ENCODE measurements around the gene CHPF2. TPM values are rescaled to one million over a fixed set of nuclear protein-coding genes. Genes with fewer than 3 reads are reported as not detected.

CHPF2 gene
- 7.4 TPM for polyA plus RNA-seq (2013, experiment 1 of 2)
- polyA plus RNA-seq (2013, experiment 2 of 2): 7.9 TPM

GRCh38 chr7:151232091-151232916, at the start of gene CHPF2:
Gene CHPF2, plus strand, starts transcription at chr7:151232483. Its CDS starts 1,529 bp downstream, at chr7:151234012.
- Histone ChIP-seq H3K18ac (ENCODE audit: low read length) (peak within 1 kb of the TSS; percentile 69), H3K79me1 (ENCODE audit: low read length) (peaks cover 18% of the 10 kb centered on the region), H2BK15ac (replicated peaks; ENCODE audit: low read depth) (no peak within 1 kb of the TSS), H3K4ac (ENCODE audit: low read depth, low read length) (peak within 1 kb of the TSS; percentile 76), H3K27me3 (ENCODE audit: insufficient read depth, low read length, poor library complexity) (no peaks in the 10 kb centered on the region), H2AK5ac (ENCODE audit: low read length) (no peak within 1 kb of the TSS), H3K79me2 (ENCODE audit: control insufficient read depth, insufficient read depth, low read length) (peaks cover 14% of the 10 kb centered on the region), H4K5ac (ENCODE audit: low read length) (no peak within 1 kb of the TSS), H2BK120ac (ENCODE audit: low read depth, low read length) (peak within 1 kb of the TSS; percentile 5), H3K9ac (ENCODE audit: low read length) (peak within 1 kb of the TSS; percentile 94), H3K23ac (ENCODE audit: low read length) (peak within 1 kb of the TSS; percentile 74), H4K8ac (ENCODE audit: low read depth, low read length) (no peak within 1 kb of the TSS), H3K36me3 (ENCODE audit: control insufficient read depth, insufficient read depth, low read length) (peaks cover 2% of the 10 kb centered on the region), H3K27ac (ENCODE audit: low read depth, low read length) (peak within 1 kb of the TSS; percentile 18), H3K4me3 (ENCODE audit: low read length) (peak within 1 kb of the TSS; percentile 87), H3K4me2 (ENCODE audit: low read length) (peak within 1 kb of the TSS; percentile 91), H3K56ac (ENCODE audit: low read length) (peak within 1 kb of the TSS; percentile 95), H3K4me1 (ENCODE audit: control insufficient read depth, low read depth, low read length) (peaks cover 3% of the 10 kb centered on the region), H2BK5ac (ENCODE audit: low read length) (no peak within 1 kb of the TSS)
- WGBS (ENCODE audit: extremely low coverage, insufficient coverage, low lambda C conversion rate): no CpG with 5 or more reads among the region's 79 CpGs
- DNase-seq: peak; percentile 84

- no peak overlapping the region for H3K23ac ChIP-seq (ENCODE audit: low read length)
Observed at GRCh38 chr7:151185762-151186639, 46.3 kb upstream of the CHPF2 start.

GRCh38 chr7:151186640-151187408, 45.5 kb upstream of the CHPF2 start, which contains the start of gene ASB10:
Gene ASB10, minus strand, starts transcription at chr7:151187250. Its CDS starts 120 bp downstream, at chr7:151187130.
- Histone ChIP-seq H3K23ac (ENCODE audit: low read length) (no peak within 1 kb of the TSS), H3K18ac (ENCODE audit: low read length) (no peak within 1 kb of the TSS), H3K56ac (ENCODE audit: low read length) (no peak within 1 kb of the TSS), H2BK5ac (ENCODE audit: low read length) (no peak within 1 kb of the TSS), H3K4me1 (ENCODE audit: control insufficient read depth, low read depth, low read length) (no peaks in the 10 kb centered on the region), H4K5ac (ENCODE audit: low read length) (no peak within 1 kb of the TSS), H3K4me3 (ENCODE audit: low read length) (no peak within 1 kb of the TSS), H2BK120ac (ENCODE audit: low read depth, low read length) (no peak within 1 kb of the TSS), H3K27ac (ENCODE audit: low read depth, low read length) (no peak within 1 kb of the TSS), H4K8ac (ENCODE audit: low read depth, low read length) (no peak within 1 kb of the TSS), H3K79me1 (ENCODE audit: low read length) (no peaks in the 10 kb centered on the region), H3K36me3 (ENCODE audit: control insufficient read depth, insufficient read depth, low read length) (no peaks in the 10 kb centered on the region), H3K27me3 (ENCODE audit: insufficient read depth, low read length, poor library complexity) (no peaks in the 10 kb centered on the region), H2AK5ac (ENCODE audit: low read length) (no peak within 1 kb of the TSS), H2BK15ac (replicated peaks; ENCODE audit: low read depth) (no peak within 1 kb of the TSS), H3K4ac (ENCODE audit: low read depth, low read length) (no peak within 1 kb of the TSS), H3K79me2 (ENCODE audit: control insufficient read depth, insufficient read depth, low read length) (no peaks in the 10 kb centered on the region), H3K4me2 (ENCODE audit: low read length) (no peak within 1 kb of the TSS), H3K9ac (ENCODE audit: low read length) (no peak within 1 kb of the TSS)
- WGBS (ENCODE audit: extremely low coverage, insufficient coverage, low lambda C conversion rate): no CpG with 5 or more reads among the region's 22 CpGs
- no peak for DNase-seq

More at GRCh38 chr7:151185762-151186639, 46.3 kb upstream of the CHPF2 start:
- Histone ChIP-seq H3K27me3 (ENCODE audit: insufficient read depth, low read length, poor library complexity) (no peaks in the 10 kb centered on the region), H3K4ac (ENCODE audit: low read depth, low read length) (no peak overlapping the region), H4K8ac (ENCODE audit: low read depth, low read length) (no peak overlapping the region), H3K4me1 (ENCODE audit: control insufficient read depth, low read depth, low read length) (no peaks in the 10 kb centered on the region), H3K4me2 (ENCODE audit: low read length) (no peak overlapping the region), H3K18ac (ENCODE audit: low read length) (no peak overlapping the region), H3K79me2 (ENCODE audit: control insufficient read depth, insufficient read depth, low read length) (no peaks in the 10 kb centered on the region), H3K79me1 (ENCODE audit: low read length) (no peaks in the 10 kb centered on the region), H3K36me3 (ENCODE audit: control insufficient read depth, insufficient read depth, low read length) (no peaks in the 10 kb centered on the region), H3K27ac (ENCODE audit: low read depth, low read length) (no peak overlapping the region), H2AK5ac (ENCODE audit: low read length) (no peak overlapping the region), H2BK5ac (ENCODE audit: low read length) (no peak overlapping the region), H3K9ac (ENCODE audit: low read length) (no peak overlapping the region), H4K5ac (ENCODE audit: low read length) (no peak overlapping the region), H2BK15ac (replicated peaks; ENCODE audit: low read depth) (no peak overlapping the region), H2BK120ac (ENCODE audit: low read depth, low read length) (no peak overlapping the region), H3K4me3 (ENCODE audit: low read length) (no peak overlapping the region), H3K56ac (ENCODE audit: low read length) (no peak overlapping the region)
- DNase-seq: no peak
- WGBS (ENCODE audit: extremely low coverage, insufficient coverage, low lambda C conversion rate): no CpG with 5 or more reads among the region's 16 CpGs

GRCh38 chr7:151187409-151188251, 44.7 kb upstream of the CHPF2 start:
- Histone ChIP-seq H3K23ac (ENCODE audit: low read length) (no peak overlapping the region), H3K18ac (ENCODE audit: low read length) (no peak overlapping the region), H4K8ac (ENCODE audit: low read depth, low read length) (no peak overlapping the region), H3K27me3 (ENCODE audit: insufficient read depth, low read length, poor library complexity) (no peaks in the 10 kb centered on the region), H2BK120ac (ENCODE audit: low read depth, low read length) (no peak overlapping the region), H4K5ac (ENCODE audit: low read length) (no peak overlapping the region), H2BK5ac (ENCODE audit: low read length) (no peak overlapping the region), H3K4me3 (ENCODE audit: low read length) (no peak overlapping the region), H2AK5ac (ENCODE audit: low read length) (no peak overlapping the region), H3K79me2 (ENCODE audit: control insufficient read depth, insufficient read depth, low read length) (no peaks in the 10 kb centered on the region), H3K4me1 (ENCODE audit: control insufficient read depth, low read depth, low read length) (no peaks in the 10 kb centered on the region), H3K27ac (ENCODE audit: low read depth, low read length) (no peak overlapping the region), H3K36me3 (ENCODE audit: control insufficient read depth, insufficient read depth, low read length) (no peaks in the 10 kb centered on the region), H3K79me1 (ENCODE audit: low read length) (no peaks in the 10 kb centered on the region), H3K56ac (ENCODE audit: low read length) (no peak overlapping the region), H2BK15ac (replicated peaks; ENCODE audit: low read depth) (no peak overlapping the region), H3K9ac (ENCODE audit: low read length) (no peak overlapping the region), H3K4ac (ENCODE audit: low read depth, low read length) (no peak overlapping the region), H3K4me2 (ENCODE audit: low read length) (no peak overlapping the region)
- no CpG with 5 or more reads among the region's 22 CpGs for WGBS (ENCODE audit: extremely low coverage, insufficient coverage, low lambda C conversion rate)
- DNase-seq: no peak

GRCh38 chr7:151188252-151188542, 44.1 kb upstream of the CHPF2 start:
- no peak overlapping the region for H2AK5ac ChIP-seq (ENCODE audit: low read length)
- DNase-seq: no peak
- H3K4ac ChIP-seq (ENCODE audit: low read depth, low read length): no peak overlapping the region
- H2BK120ac ChIP-seq (ENCODE audit: low read depth, low read length): no peak overlapping the region
- H3K56ac ChIP-seq (ENCODE audit: low read length): no peak overlapping the region
- H3K27ac ChIP-seq (ENCODE audit: low read depth, low read length): no peak overlapping the region
- H3K4me2 ChIP-seq (ENCODE audit: low read length): no peak overlapping the region
- H3K4me1 ChIP-seq (ENCODE audit: control insufficient read depth, low read depth, low read length): no peaks in the 10 kb centered on the region
- H2BK15ac ChIP-seq (replicated peaks; ENCODE audit: low read depth): no peak overlapping the region
- no peak overlapping the region for H3K4me3 ChIP-seq (ENCODE audit: low read length)
- no peak overlapping the region for H3K9ac ChIP-seq (ENCODE audit: low read length)
- H4K5ac ChIP-seq (ENCODE audit: low read length): no peak overlapping the region
- no peaks in the 10 kb centered on the region for H3K79me2 ChIP-seq (ENCODE audit: control insufficient read depth, insufficient read depth, low read length)
- no peaks in the 10 kb centered on the region for H3K36me3 ChIP-seq (ENCODE audit: control insufficient read depth, insufficient read depth, low read length)
- no peak overlapping the region for H4K8ac ChIP-seq (ENCODE audit: low read depth, low read length)
- no peak overlapping the region for H3K18ac ChIP-seq (ENCODE audit: low read length)
- no peak overlapping the region for H3K23ac ChIP-seq (ENCODE audit: low read length)
- no peaks in the 10 kb centered on the region for H3K27me3 ChIP-seq (ENCODE audit: insufficient read depth, low read length, poor library complexity)
- H2BK5ac ChIP-seq (ENCODE audit: low read length): no peak overlapping the region
- WGBS (ENCODE audit: extremely low coverage, insufficient coverage, low lambda C conversion rate): no CpG with 5 or more reads among the region's 5 CpGs
- H3K79me1 ChIP-seq (ENCODE audit: low read length): no peaks in the 10 kb centered on the region

Data from mesendoderm (in vitro differentiated cells).